Central memory CD4-positive, alpha-beta T cell (primary cell): Measurements from ENCODE around the gene ZNF41.

Experiments
- DNase-seq: peaks from one replicate; pipeline ENCODE4 v3.0.0; 2022

The ZNF41 gene

DNA sequence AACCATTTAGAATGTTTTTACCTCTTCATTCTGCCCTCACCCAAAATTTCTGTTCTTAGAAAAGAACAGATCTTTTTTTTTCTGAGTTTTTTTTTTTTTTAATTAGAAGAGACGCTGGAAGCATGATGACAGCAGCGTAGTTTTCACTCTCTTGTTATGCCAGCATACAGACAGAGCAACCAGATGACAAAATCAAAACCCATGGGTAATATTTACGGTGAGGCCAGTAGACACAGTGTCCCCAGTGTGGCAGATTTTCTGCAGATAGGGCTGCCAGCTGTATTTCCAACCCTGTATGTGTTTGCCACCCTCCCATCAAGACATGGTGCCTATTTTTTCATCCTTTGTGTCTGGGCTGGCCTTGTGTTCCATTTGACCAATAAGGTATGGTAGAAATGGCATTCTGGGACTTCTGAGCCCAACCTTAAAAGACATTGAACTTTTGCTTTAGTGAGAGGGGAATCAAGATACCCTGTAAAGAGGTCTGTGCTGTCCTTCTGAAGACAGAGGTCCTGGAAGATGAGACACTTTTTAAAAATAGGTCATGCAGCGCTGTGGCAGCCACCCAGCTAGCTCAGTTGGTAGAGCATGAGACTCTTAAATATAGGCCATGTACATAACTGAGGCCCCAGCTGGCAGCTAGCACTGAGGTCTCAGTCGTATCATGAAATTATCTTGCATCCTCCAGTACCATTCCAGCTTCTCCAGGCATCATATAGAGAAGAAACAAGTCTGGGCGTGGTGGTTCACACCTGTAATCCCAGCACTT lies 6.7 kb upstream of the ZNF41 start:
- no peak for DNase-seq

DNA sequence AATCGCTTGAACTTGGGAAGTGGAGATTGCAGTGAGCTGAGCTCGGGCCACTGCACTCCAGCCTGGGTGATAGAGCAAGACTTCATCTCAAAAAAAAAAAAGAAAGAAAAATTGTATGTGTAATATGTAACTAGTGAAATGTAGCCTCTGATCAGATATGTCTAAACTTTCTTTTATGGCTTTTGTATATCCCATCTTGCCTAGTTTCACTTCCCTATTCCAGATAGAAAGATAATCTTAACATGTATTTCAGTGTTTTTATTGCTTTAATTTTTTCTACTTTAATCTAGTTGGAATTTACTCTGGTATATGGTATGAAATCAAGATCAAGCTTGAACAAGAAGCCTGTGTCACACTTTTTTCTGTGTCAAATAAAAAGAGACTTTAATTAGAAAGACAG lies 1.9 kb upstream of the ZNF41 start:
- no peak for DNase-seq

DNA sequence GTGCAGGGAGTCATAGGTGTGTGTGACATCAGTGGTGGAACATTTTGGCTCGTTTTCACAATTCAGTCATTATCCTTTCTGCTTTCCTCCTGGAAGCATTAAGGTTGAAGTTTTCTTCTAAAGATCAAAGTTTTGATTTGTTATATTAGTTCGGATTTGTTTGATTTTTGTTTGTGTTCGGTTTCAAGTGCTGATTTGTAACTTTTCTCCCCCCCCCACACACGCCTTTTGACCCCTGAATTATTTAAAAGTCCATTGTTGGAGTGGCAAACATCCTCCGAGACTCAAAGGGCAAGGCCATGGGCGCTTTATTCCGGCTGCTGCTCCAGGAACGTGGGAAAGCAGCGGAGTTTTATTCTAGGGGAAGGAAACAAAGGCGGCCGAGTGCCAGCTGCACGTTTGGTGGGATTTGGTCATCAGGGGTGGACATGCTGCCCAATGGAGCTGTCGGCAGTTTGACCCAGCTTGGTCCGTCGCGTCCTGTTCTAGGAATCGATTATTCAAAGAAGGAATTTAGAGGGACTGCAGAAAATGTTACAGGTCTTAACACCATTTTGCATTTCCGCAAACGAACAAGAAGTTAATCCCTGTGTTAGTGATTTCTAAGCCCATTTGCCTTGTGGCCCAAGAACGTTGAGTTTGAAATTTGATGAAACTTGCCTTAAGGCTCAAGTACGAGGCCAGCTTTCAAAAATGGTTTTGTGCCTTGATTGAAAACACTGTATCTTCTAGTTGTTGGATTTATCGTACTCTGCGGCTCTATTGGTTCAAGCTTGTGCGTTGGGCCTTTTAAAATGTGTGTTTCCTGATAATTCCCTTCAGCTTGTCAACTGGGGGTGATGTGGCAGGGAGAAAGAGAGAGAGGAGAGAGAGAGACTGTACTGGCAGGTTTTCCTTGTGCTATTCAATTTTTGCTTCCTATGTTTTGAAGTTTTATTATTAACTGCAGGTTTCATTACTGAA lies 565 bp upstream of the ZNF41 start:
- DNase-seq: no peak

DNA sequence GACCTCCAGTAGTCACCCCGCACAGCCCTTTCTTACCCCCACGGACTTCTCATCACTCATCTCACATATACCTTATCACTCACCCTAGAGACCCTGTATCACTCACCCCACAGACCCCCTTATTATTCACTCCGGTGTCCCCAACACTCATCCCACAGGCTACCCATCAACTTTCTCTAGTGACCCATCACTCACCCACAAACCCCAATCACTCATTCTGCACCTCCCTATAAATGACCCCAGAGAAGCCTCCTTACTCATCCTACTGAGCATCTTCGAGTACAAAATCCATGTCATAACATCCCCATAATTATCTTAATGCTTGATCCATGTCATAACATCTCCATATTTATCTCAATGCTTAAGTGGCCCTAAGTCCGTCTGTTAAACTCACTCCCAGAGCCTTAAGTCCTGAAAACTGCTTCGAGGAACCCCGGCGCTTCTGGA lies 934 bp downstream of the ZNF41 start:
- DNase-seq: no peak

DNA sequence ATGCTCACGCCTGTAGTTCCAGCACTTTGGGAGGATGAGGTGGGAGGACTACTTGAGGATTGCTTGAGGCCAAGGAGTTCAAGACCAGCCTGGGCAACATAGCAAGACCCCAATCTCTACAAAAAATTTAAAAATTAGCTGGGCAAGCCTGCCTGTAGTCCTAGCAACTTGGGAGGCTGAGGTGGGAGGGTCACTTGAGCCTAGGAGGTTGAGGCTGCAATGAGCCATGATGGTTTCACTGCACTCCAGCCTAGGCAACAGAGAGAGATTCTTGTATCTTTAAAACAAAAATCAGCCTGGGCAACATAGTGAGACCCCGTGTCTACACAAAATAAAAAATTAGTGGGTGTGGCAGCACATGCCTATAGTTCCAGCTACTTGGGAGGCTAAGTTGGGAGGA lies 1.9 kb downstream of the ZNF41 start:
- no peak for DNase-seq

DNA sequence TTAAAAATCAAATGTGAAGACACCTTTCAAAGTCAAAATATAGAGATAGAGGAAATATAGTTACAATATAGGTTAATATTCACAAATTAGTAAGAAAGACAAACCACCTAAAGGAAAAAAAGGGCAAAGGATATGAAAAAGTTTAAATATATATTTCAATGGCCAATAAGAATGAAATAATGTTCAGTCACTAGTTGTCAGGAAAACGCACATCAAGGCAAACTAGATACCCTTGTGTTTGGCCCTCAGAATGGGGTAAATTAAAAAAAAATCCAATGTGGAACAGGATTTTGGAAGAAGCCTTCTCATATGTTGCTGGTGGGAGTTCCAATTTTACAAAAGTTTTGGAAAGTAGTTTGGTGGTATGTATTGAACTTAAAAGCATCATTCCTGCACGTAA lies 2.4 kb downstream of the ZNF41 start:
- DNase-seq: no peak

DNA sequence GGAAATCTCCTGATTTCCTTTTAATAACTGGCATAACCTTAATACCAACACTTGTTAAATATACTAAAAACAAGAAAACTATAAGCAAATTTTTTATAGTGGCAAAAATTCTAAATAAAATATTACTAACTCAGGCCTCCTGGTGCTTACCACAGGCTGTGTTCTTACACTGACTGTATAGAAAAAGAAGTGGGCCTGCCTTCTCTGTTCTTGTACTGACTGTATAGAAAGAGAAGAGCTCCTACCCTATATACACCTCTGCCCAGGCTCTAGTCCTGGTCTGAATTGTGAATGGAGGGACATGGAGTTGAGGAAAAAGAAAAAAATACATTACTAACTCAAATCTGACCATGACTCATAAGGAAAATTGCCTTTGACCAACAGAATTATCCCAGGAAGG lies 7.5 kb downstream of the ZNF41 start:
- DNase-seq: no peak

DNA sequence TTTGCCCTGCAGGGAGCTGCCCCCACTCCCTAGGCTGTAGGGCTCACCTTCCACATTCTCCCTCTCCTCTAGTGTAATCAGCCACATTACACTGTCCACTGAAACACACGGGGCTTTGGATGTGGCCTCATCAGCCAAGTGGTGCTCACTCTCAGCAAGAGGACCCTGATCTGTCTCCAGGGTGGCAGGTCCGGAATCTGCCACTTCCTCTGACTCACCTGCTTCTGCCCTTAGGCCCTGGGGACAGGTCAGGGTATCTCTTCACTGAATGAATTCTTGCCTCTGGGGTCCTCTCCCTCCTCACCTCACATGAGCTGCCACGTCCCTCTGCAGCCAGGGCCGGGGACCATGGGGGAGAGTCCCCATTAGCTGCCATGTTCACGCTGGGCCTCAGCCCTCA lies 15.9 kb downstream of the ZNF41 start:
- no peak for DNase-seq

DNA sequence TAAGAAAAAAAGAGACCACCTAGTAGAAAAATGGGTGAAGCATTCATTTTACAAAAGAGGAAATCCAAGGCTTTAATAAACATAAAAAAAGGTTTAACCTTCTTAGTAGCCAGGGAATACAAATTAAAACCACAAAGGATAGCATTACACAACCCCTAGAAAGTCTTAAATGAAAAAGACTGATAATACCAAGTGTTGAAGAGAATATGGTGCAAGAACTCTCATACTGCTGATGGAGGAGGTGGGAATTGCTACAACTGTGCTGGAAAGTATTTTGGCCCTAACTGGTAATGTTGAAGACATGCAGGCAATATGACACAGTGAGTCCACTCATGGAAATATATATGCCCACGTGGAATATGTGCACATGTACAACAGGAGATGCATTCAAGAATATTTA lies 22.5 kb downstream of the ZNF41 start:
- DNase-seq: no peak

DNA sequence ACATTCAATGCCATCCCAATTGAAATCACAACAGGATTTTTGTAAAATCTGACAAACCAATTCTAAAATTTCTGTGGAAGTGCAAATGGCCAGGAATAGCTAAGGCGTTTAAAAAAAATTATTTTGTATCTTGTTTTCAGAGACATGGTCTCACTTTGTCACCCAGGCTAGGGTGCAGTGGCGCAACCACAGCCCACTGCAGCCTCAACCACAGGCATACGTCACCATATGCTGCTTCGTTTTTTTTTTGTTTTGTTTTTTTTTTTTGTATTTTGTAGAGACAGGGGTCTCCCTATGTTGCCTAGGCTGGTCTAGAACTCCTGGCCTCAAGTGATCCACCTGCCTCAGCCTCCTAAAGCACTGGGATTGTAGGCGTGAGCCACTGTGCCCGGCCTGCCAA lies 24.5 kb downstream of the ZNF41 start:
- no peak for DNase-seq

DNA sequence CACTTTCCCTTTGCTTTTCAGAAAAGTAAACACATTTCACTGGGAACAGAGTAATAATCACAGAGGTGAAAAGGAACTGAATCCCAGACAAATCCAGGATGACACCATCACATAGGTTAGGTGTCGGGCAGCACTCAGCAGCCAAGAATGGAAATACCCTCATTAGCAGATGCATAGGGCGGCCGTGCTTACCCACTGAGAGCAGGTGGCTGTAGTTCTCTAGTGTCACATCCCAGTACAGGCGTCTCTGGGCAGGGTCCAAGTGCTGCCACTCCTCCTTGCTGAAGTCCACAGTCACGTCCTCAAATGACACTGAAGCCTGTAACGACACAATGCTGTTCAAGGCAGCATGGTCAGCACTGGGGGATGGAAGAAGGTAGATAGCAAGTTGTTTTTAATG lies 26.9 kb downstream of the ZNF41 start:
- DNase-seq: no peak

DNA sequence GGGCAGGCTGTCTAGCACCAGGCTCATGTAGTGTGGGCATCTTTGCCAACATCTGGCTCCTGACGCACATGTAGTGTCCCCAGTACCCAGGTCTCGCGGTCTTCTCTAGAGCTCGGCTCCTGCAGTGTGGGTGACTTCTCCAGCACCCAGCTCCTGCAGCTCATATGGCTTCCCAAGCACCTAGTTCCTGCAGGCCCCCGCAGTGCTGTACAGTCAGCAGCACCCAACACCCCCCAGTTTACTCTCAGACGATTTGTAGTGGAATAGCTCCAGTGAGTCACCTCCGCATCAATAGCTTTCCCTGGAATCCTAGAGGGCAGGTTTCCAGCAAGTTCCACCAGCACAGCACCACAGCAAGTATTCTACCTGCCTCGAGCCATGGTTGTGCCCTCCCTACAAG lies 30.9 kb downstream of the ZNF41 start:
- DNase-seq: no peak

DNA sequence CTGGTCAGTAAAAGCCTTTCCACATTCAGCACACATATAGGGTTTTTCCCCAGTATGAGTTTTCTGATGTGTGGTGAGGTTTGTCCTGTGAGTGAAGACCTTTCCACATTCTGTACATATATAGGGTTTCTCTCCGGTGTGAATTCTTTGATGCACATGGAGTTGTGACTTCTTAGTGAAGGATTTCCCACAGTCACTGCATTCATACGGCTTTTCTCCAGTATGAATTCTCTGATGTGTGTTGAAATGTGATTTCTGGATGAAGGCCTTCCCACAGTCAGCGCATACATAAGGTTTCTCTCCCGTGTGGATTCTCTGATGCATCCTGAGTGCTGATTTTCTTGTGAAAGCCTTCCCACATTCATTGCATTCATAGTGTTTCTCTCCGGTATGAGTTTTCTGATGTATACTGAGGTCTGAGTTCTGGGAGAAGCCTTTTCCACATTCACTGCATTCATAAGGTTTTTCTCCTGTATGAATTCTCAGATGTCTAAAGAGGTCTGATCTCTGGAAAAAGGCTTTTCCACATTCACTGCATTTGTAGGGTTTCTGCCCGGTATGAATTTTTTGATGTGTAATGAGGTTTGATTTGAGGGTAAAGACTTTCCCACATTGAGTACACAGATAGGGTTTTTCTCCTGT lies 34.7 kb downstream of the ZNF41 start:
- no peak for DNase-seq

DNA sequence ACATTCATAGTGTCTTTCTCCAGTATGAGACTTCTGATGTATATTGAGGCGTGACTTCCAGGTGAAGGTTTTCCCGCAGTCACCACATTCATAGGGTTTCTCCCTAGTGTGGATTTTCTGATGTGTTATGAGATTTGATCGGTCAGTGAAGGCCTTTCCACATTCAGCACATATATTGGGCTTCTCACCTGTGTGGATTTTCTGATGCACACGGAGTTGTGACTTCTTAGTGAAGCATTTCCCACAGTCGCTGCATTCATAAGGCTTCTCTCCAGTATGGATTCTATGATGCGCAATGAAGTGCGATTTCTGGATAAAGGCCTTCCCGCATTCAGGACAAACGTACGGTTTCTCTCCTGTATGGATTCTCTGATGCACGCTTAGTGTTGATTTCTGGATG lies 35.4 kb downstream of the ZNF41 start:
- no peak for DNase-seq

DNA sequence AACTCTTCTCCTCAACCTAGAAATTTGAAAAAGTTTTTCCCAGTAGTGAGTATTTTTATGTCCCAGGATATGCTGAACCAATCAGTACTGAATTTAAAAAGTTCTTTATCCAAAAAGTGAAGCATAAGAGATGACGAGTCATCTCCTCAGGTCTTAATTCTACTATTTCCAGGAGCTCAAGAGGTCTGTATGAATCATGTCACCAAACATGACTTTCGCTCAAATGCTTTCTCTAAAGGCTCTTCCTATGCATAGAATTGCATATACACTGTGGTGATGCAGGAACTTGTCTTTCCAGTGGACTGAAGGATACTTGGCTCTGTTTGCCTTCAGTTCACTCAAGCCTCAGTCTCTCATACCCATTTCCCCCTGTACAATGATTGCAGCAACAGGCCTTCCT lies 36.1 kb downstream of the ZNF41 start:
- DNase-seq: no peak

DNA sequence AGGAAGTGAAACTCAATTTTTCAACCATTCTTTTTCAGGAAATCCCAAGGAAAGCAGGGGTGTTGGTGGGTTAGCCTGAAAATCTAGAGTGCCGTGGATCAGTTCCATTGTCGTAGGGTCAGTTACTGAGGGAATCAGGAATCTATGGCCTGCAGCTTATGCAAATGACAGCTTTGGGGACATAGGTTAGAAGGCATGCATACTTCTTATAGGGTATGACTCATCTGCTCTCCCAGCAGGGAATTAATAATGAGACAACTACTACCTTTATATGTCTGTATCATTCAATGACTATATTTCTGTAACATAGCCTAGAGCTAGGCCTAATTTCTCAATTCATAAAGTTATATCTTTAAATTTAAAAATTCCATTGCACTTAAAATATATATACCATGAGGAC lies 36.6 kb downstream of the ZNF41 start:
- no peak for DNase-seq

DNA sequence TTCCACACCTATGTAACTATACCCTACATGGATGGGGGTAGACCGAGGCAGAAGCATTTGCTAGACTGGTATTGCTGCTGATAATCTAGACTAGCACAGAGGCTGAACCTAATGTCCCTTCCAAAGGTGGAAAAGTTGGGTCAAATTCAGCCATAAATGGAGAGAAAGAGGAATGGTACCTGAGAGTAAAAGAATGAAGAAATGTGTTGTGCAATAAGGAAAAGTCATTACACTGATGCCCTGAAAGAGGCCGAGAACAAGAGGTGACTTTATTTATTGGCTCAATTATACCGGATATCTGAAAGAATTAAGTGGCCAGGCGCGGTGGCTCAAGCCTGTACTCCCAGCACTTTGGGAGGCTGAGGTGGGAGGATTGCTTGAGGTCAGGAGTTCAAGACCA lies 52.1 kb downstream of the ZNF41 start:
- no peak for DNase-seq

DNA sequence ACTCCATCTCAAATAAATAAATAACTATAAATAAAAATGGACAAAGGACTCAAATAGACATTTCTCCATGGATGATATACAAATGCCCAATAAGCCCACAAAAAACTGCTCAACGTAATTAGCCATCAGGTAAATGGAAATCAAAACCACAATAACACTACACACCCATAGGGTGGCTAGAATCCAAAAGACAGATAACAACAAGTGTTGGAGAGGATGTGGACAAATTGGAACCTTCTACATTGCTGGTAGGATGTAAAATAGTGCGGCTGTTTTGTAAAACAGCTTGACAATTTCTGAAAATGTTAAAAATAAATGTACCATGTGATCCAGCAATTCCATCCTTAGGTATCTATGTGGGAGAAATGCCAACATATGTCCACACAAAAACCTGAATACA lies 60.6 kb downstream of the ZNF41 start:
- no peak for DNase-seq

DNA sequence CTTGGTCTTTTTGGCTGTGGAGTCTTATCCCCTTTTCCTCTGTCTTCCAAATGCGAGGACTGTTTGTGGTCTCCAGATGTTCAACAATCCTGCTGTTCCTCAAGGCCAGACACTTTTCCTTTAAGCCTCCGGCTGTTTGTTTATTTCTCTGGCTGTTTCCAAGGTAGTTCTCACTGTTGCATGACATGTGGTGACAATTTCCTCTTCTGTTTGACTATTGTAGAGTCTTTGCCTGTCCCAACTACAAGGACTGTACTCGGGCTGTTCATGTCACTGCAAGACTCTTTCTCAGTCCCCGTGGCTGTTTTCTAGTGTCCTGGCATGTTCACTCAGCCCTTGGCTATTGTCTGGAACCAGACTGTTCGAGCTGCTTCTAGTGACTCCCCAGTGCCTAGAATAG lies 62.1 kb downstream of the ZNF41 start:
- DNase-seq: no peak

DNA sequence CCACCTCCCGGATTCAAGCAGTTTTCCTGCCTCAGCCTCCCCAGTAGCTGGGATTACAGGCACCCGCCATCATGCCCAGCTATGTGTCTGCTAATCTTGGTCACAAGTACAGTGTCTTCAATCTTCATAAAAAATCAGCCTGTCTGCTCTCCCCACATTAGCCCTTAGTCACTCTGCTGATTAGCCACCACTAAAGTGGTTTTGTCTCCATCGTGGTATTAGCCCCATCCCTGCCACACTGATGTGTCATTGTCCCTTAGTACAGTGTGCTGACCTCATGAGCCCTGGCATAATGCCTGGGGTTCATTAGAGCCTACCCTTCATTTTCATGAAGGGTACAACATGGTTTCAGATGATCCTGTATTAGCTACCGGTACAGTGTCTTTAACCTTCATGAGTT lies 62.8 kb downstream of the ZNF41 start:
- no peak for DNase-seq

DNA sequence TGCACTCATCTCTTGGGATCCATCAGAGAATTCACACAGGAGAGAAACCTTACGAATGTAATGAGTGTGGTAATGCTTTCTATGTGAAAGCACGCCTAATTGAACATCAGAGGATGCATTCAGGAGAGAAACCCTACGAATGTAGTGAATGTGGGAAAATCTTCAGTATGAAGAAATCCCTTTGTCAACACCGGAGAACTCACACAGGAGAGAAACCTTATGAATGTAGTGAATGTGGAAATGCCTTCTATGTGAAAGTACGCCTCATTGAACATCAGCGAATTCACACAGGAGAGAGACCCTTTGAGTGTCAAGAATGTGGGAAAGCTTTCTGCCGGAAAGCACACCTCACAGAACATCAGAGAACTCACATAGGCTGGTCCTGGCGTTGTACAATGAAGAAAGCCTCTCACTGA lies 69.8 kb downstream of the ZNF41 start:
- DNase-seq: no peak
